ENCODE measurements around the gene BCAS1.

Gene BCAS1

GRCh38 chr20:53898556-53898931 is 171.8 kb downstream of the BCAS1 start:
- TF ChIP-seq CTCF (IDR thresholded peaks at IDR 0.05; ENCODE audit: borderline replicate concordance, control extremely low read depth, extremely low read depth, insufficient read depth, missing control alignments): no peak
- DNase-seq (ENCODE audit: low spot score): no peak
- in situ Hi-C loops (cut with MboI; ENCODE audit: low sequenced_read_pairs, unreplicated experiment): no loop called here

- no peak for TF ChIP-seq CTCF (IDR thresholded peaks at IDR 0.05; ENCODE audit: borderline replicate concordance, control extremely low read depth, extremely low read depth, insufficient read depth, missing control alignments)
- in situ Hi-C loops (cut with MboI; ENCODE audit: low sequenced_read_pairs, unreplicated experiment): no loop called here
- no peak for DNase-seq (ENCODE audit: low spot score)
Observed at GRCh38 chr20:53897884-53898555, 172.4 kb downstream of the BCAS1 start.

GRCh38 chr20:53896647-53897046 is 173.7 kb downstream of the BCAS1 start:
- no peak for DNase-seq (ENCODE audit: low spot score)
- in situ Hi-C loops (cut with MboI; ENCODE audit: low sequenced_read_pairs, unreplicated experiment): no loop called here
- TF ChIP-seq CTCF (IDR thresholded peaks at IDR 0.05; ENCODE audit: borderline replicate concordance, control extremely low read depth, extremely low read depth, insufficient read depth, missing control alignments): no peak

GRCh38 chr20:53896041-53896440 is 174.4 kb downstream of the BCAS1 start:
- in situ Hi-C loops (cut with MboI; ENCODE audit: low sequenced_read_pairs, unreplicated experiment): no loop called here
- no peak for TF ChIP-seq CTCF (IDR thresholded peaks at IDR 0.05; ENCODE audit: borderline replicate concordance, control extremely low read depth, extremely low read depth, insufficient read depth, missing control alignments)
- no peak for DNase-seq (ENCODE audit: low spot score)

GRCh38 chr20:53895385-53895755 is 175.0 kb downstream of the BCAS1 start:
- peak; percentile 1 for TF ChIP-seq CTCF (IDR thresholded peaks at IDR 0.05; ENCODE audit: borderline replicate concordance, control extremely low read depth, extremely low read depth, insufficient read depth, missing control alignments)
- in situ Hi-C loops (cut with MboI; ENCODE audit: low sequenced_read_pairs, unreplicated experiment): no loop called here
- DNase-seq (ENCODE audit: low spot score): no peak

GRCh38 chr20:53894707-53895384 is 175.5 kb downstream of the BCAS1 start:
- no peak for DNase-seq (ENCODE audit: low spot score)
- in situ Hi-C loops (cut with MboI; ENCODE audit: low sequenced_read_pairs, unreplicated experiment): no loop called here
- no peak for TF ChIP-seq CTCF (IDR thresholded peaks at IDR 0.05; ENCODE audit: borderline replicate concordance, control extremely low read depth, extremely low read depth, insufficient read depth, missing control alignments)
